Measurements from ENCODE around the gene PPP2R5E.
"Not testable (repeated sequence)": the region's sequence is repeated elsewhere in the genome, so short reads cannot be mapped to it uniquely, and the experiment has no call there.

The PPP2R5E gene

GRCh38 chr14:63543000-63543825 is at the start of gene PPP2R5E:
PPP2R5E (minus strand) TSS chr14:63543377; CDS start chr14:63539685, 3,692 bp downstream.
- peak; percentile 94 for DNase-seq

GRCh38 chr14:63583046-63583445 is 39.9 kb upstream of the PPP2R5E start:
- not testable (repeated sequence) for DNase-seq

- DNase-seq: no peak
These were observed 38.3 kb upstream of the PPP2R5E start for GRCh38 chr14:63581491-63581890.

- DNase-seq: no peak
These were observed 35.1 kb upstream of the PPP2R5E start for GRCh38 chr14:63578300-63578699.

GRCh38 chr14:63573581-63573980 is 30.4 kb upstream of the PPP2R5E start:
- DNase-seq: no peak

- DNase-seq: no peak
These were observed 22.3 kb upstream of the PPP2R5E start for GRCh38 chr14:63565448-63565847.

GRCh38 chr14:63564318-63564717 is 21.1 kb upstream of the PPP2R5E start:
- no peak for DNase-seq

- no peak for DNase-seq
These were observed 20.3 kb upstream of the PPP2R5E start for GRCh38 chr14:63563370-63564026.

- no peak for DNase-seq
These were observed 19.2 kb upstream of the PPP2R5E start for GRCh38 chr14:63562405-63562804.

- no peak for DNase-seq
These were observed 12.4 kb upstream of the PPP2R5E start for GRCh38 chr14:63555572-63555971.

- no peak for DNase-seq
These were observed 8.2 kb upstream of the PPP2R5E start for GRCh38 chr14:63551332-63551731.

- no peak for DNase-seq
These were observed 4.7 kb upstream of the PPP2R5E start for GRCh38 chr14:63547798-63548335.

- no peak for DNase-seq
These were observed 2.3 kb upstream of the PPP2R5E start for GRCh38 chr14:63545431-63545830.

GRCh38 chr14:63544591-63545299 is 1.6 kb upstream of the PPP2R5E start:
- DNase-seq: no peak

- DNase-seq: no peak
These were observed 739 bp upstream of the PPP2R5E start for GRCh38 chr14:63543826-63544406.

GRCh38 chr14:63542231-63542999 is 762 bp downstream of the PPP2R5E start:
- no peak for DNase-seq

GRCh38 chr14:63535918-63536317 is 7.3 kb downstream of the PPP2R5E start:
- DNase-seq: no peak

GRCh38 chr14:63533474-63533873 is 9.7 kb downstream of the PPP2R5E start:
- DNase-seq: no peak

- DNase-seq: no peak
These were observed 18.5 kb downstream of the PPP2R5E start for GRCh38 chr14:63524537-63525155.

GRCh38 chr14:63523735-63524426 is 19.3 kb downstream of the PPP2R5E start:
- no peak for DNase-seq

- not testable (repeated sequence) for DNase-seq
These were observed 20.7 kb downstream of the PPP2R5E start for GRCh38 chr14:63522511-63522910.
